Measurements from ENCODE around the gene RIT2. TPM values are rescaled to one million over a fixed set of nuclear protein-coding genes. Genes with fewer than 3 reads are reported as not detected.

RIT2 gene
- total RNA-seq, 2 experiments from 2014 or later: not detected

- H3K9me3 Mint-ChIP-seq (ENCODE audit: insufficient read depth): no peaks in the 10 kb centered on the region
- ChIA-PET POLR2A (no interaction called here), CTCF (no interaction called here)
- DNase-seq: no peak
- no peak overlapping the region for H3K4me3 Mint-ChIP-seq
- H3K36me3 Mint-ChIP-seq (ENCODE audit: low read depth): no peaks in the 10 kb centered on the region
- H3K4me1 Mint-ChIP-seq (ENCODE audit: low read depth): no peaks in the 10 kb centered on the region
- ATAC-seq: no peak
- H3K27ac Mint-ChIP-seq: no peak overlapping the region
- no peaks in the 10 kb centered on the region for H3K27me3 Mint-ChIP-seq (ENCODE audit: low read depth)
These were observed 36.9 kb downstream of the RIT2 start for GRCh38 chr18:43078478-43079092.

- Mint-ChIP-seq H3K27me3 (ENCODE audit: low read depth) (no peaks in the 10 kb centered on the region), H3K4me1 (ENCODE audit: low read depth) (no peaks in the 10 kb centered on the region), H3K4me3 (no peak overlapping the region), H3K9me3 (ENCODE audit: insufficient read depth) (no peaks in the 10 kb centered on the region), H3K36me3 (ENCODE audit: low read depth) (no peaks in the 10 kb centered on the region), H3K27ac (no peak overlapping the region)
- DNase-seq: no peak
- ChIA-PET CTCF (no interaction called here), POLR2A (no interaction called here)
- ATAC-seq: no peak
These were observed 37.8 kb downstream of the RIT2 start for GRCh38 chr18:43077510-43078308.

GRCh38 chr18:43073771-43074170, 41.7 kb downstream of the RIT2 start:
- Mint-ChIP-seq H3K36me3 (ENCODE audit: low read depth) (no peaks in the 10 kb centered on the region), H3K27ac (no peak overlapping the region), H3K27me3 (ENCODE audit: low read depth) (no peaks in the 10 kb centered on the region), H3K4me3 (no peak overlapping the region), H3K4me1 (ENCODE audit: low read depth) (no peaks in the 10 kb centered on the region), H3K9me3 (ENCODE audit: insufficient read depth) (no peaks in the 10 kb centered on the region)
- ChIA-PET CTCF (no interaction called here), POLR2A (no interaction called here)
- ATAC-seq: no peak
- DNase-seq: no peak

DNA sequence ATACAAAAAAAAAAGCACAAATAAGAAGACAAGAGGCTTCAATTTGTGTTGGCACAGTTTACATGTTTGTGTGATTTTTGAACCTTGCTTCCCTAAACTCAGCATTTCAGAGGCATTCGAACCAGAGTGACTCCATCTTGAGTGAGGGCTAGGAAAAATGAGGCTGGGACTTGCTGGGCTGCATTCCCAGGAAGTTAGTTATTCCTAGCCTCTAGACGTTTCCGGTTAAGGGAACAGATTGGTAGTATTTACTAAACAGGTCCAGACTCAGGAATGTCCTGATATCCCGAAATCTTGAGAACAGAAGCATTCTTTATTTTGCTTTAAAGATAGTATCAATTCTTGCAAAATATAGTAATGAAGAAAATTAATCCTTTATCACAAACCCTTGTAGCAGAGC, 46.7 kb downstream of the RIT2 start:
- ChIA-PET POLR2A (no interaction called here), CTCF (no interaction called here)
- no peaks in the 10 kb centered on the region for H3K4me1 Mint-ChIP-seq (ENCODE audit: low read depth)
- H3K4me3 Mint-ChIP-seq: no peak overlapping the region
- H3K27me3 Mint-ChIP-seq (ENCODE audit: low read depth): no peaks in the 10 kb centered on the region
- ATAC-seq: no peak
- no peak overlapping the region for H3K27ac Mint-ChIP-seq
- no peaks in the 10 kb centered on the region for H3K9me3 Mint-ChIP-seq (ENCODE audit: insufficient read depth)
- no peak for DNase-seq
- H3K36me3 Mint-ChIP-seq (ENCODE audit: low read depth): no peaks in the 10 kb centered on the region

GRCh38 chr18:43067570-43067969, 47.9 kb downstream of the RIT2 start:
- DNase-seq (no peak), ATAC-seq (no peak)
- no peak overlapping the region for H3K4me3 Mint-ChIP-seq
- no peaks in the 10 kb centered on the region for H3K4me1 Mint-ChIP-seq (ENCODE audit: low read depth)
- H3K27me3 Mint-ChIP-seq (ENCODE audit: low read depth): no peaks in the 10 kb centered on the region
- no peak overlapping the region for H3K27ac Mint-ChIP-seq
- no peaks in the 10 kb centered on the region for H3K36me3 Mint-ChIP-seq (ENCODE audit: low read depth)
- ChIA-PET CTCF (no interaction called here), POLR2A (no interaction called here)
- H3K9me3 Mint-ChIP-seq (ENCODE audit: insufficient read depth): no peaks in the 10 kb centered on the region

DNA sequence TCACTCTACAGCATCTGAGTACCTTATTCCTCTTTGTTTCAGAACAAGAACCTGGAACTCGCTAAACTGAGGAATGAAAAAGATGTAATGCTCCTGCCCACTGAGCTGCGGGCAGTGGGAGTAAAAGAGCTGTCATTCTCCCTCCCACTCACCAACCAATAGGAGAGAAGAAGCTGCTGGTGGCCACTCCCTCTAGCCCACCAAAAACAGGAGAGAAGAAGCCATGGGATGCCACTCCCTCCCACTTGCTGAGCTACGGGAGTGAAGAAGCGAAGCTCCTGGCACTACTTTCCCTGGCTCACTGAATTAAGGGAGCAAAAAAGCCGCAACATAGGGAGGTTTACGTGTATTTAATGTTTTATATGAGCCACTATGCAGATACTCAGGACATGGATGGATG, 53.7 kb downstream of the RIT2 start:
- POLR2A ChIA-PET: no interaction called here
- ATAC-seq (no peak), DNase-seq (no peak)
- no peaks in the 10 kb centered on the region for H3K4me1 Mint-ChIP-seq (ENCODE audit: low read depth)
- no peak overlapping the region for H3K4me3 Mint-ChIP-seq
- no peak overlapping the region for H3K27ac Mint-ChIP-seq
- no peaks in the 10 kb centered on the region for H3K36me3 Mint-ChIP-seq (ENCODE audit: low read depth)
- H3K27me3 Mint-ChIP-seq (ENCODE audit: low read depth): no peaks in the 10 kb centered on the region
- CTCF ChIA-PET: no interaction called here
- peaks cover 4% of the 10 kb centered on the region for H3K9me3 Mint-ChIP-seq (ENCODE audit: insufficient read depth)

- DNase-seq: no peak
- ATAC-seq: no peak
- CTCF ChIA-PET: no interaction called here
- POLR2A ChIA-PET: no interaction called here
- Mint-ChIP-seq H3K4me1 (ENCODE audit: low read depth) (no peaks in the 10 kb centered on the region), H3K4me3 (no peak overlapping the region), H3K9me3 (ENCODE audit: insufficient read depth) (peaks cover 4% of the 10 kb centered on the region), H3K36me3 (ENCODE audit: low read depth) (no peaks in the 10 kb centered on the region), H3K27me3 (ENCODE audit: low read depth) (no peaks in the 10 kb centered on the region), H3K27ac (no peak overlapping the region)
These were observed 54.2 kb downstream of the RIT2 start for GRCh38 chr18:43061318-43061717.

DNA sequence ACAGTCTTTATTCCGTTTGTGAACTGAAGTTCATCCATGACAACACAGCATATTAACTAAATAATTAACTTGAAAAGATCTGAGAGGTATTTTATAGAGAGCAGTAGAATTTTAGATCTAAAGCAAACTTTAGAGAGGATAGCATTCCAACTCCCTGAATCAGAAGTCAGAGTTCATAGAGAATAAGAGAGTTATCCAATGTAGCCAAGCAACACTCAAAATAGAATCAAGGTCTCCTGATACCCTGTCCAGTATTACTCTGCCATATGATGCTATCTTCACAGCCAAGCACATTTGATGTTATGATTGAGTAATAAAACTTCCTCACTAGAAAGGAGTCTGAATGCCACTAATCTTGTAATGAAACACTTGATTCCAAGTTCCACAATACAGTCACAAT, 55.5 kb downstream of the RIT2 start:
- Mint-ChIP-seq H3K36me3 (ENCODE audit: low read depth) (no peaks in the 10 kb centered on the region), H3K27ac (no peak overlapping the region), H3K27me3 (ENCODE audit: low read depth) (no peaks in the 10 kb centered on the region), H3K4me3 (no peak overlapping the region), H3K9me3 (ENCODE audit: insufficient read depth) (peaks cover 4% of the 10 kb centered on the region), H3K4me1 (ENCODE audit: low read depth) (no peaks in the 10 kb centered on the region)
- no peak for ATAC-seq
- DNase-seq: no peak
- ChIA-PET POLR2A (no interaction called here), CTCF (no interaction called here)

- Mint-ChIP-seq H3K27me3 (ENCODE audit: low read depth) (no peaks in the 10 kb centered on the region), H3K27ac (no peak overlapping the region), H3K4me3 (no peak overlapping the region), H3K36me3 (ENCODE audit: low read depth) (no peaks in the 10 kb centered on the region), H3K4me1 (ENCODE audit: low read depth) (no peaks in the 10 kb centered on the region), H3K9me3 (ENCODE audit: insufficient read depth) (no peaks in the 10 kb centered on the region)
- ATAC-seq (no peak), DNase-seq (no peak)
- CTCF ChIA-PET: no interaction called here
- POLR2A ChIA-PET: no interaction called here
These were observed 60.5 kb downstream of the RIT2 start for GRCh38 chr18:43054815-43055519.

- no peak overlapping the region for H3K4me3 Mint-ChIP-seq
- no peak for DNase-seq
These were observed 66.5 kb downstream of the RIT2 start for GRCh38 chr18:43049021-43049420.

DNA sequence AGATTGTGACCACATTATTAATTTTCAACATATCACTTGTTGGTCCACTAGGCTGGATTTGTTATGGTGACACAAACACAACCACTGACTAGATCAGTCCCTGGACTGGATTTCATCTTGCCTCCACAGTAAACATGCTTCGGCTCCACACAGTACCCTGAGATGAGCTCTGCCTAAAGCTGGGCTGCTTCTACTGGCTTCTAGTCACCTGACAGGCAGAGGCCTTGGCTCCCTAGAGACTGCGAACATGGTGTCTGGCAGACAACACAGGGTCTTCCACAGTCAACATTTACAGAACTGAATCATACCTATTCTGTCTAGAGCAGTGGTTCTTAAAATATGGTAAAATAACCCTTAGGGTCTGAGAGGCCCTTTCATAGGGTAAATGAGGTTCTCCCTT, 69.2 kb downstream of the RIT2 start:
- CTCF ChIA-PET: no interaction called here
- ATAC-seq (no peak), DNase-seq (no peak)
- Mint-ChIP-seq H3K9me3 (ENCODE audit: insufficient read depth) (no peaks in the 10 kb centered on the region), H3K27me3 (ENCODE audit: low read depth) (no peaks in the 10 kb centered on the region), H3K27ac (no peak overlapping the region), H3K36me3 (ENCODE audit: low read depth) (no peaks in the 10 kb centered on the region), H3K4me3 (no peak overlapping the region), H3K4me1 (ENCODE audit: low read depth) (no peaks in the 10 kb centered on the region)
- POLR2A ChIA-PET: no interaction called here

More at GRCh38 chr18:43049021-43049420, 66.5 kb downstream of the RIT2 start:
- ChIA-PET POLR2A (no interaction called here), CTCF (no interaction called here)
- no peak for ATAC-seq
- Mint-ChIP-seq H3K9me3 (ENCODE audit: insufficient read depth) (no peaks in the 10 kb centered on the region), H3K27ac (no peak overlapping the region), H3K36me3 (ENCODE audit: low read depth) (no peaks in the 10 kb centered on the region), H3K27me3 (ENCODE audit: low read depth) (no peaks in the 10 kb centered on the region), H3K4me1 (ENCODE audit: low read depth) (no peaks in the 10 kb centered on the region)

DNA sequence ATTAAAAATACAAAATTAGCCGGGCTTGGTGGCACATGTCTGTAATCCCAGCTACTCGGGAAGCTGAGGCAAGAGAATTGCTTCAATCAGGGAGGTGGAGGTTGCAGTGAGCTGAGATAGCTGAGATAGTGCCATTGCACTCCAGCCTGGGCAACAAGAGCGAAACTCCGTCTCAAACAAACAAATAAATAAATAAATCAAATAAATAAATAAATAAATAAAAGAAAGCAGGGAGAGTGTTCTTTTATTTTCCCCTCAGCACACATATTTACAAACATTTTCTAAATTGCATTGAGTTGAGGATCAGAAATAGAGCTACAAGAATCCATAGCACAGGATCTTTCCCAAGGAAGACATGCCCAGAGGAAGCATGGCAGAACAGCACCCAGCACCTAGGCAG, 71.9 kb downstream of the RIT2 start:
- DNase-seq: no peak
- Mint-ChIP-seq H3K4me1 (ENCODE audit: low read depth) (no peaks in the 10 kb centered on the region), H3K4me3 (no peak overlapping the region), H3K9me3 (ENCODE audit: insufficient read depth) (peaks cover 6% of the 10 kb centered on the region), H3K27me3 (ENCODE audit: low read depth) (no peaks in the 10 kb centered on the region), H3K27ac (no peak overlapping the region), H3K36me3 (ENCODE audit: low read depth) (no peaks in the 10 kb centered on the region)
- CTCF ChIA-PET: no interaction called here
- ATAC-seq: no peak
- POLR2A ChIA-PET: no interaction called here
